Neural progenitor cell (in vitro differentiated cells): ENCODE data around the gene RSPO4. TPM values are rescaled to one million over a fixed set of nuclear protein-coding genes. Genes with fewer than 3 reads are reported as not detected.

Experiments used
- DNase-seq: peaks from one replicate; pipeline ENCODE4 v3.0.0-alpha.2; 2016; ENCODE audit warnings: low spot score
- H2AFZ ChIP-seq: fragments of 200-600 bp; sonication (generic); replicated peaks from 2 replicates; pipeline ENCODE4 v1.6.1; 2016; ENCODE audit warnings: antibody characterized with exemption
- H3F3A ChIP-seq: fragments of 200-600 bp; sonication (generic); 2 replicates; pipeline ENCODE4 v1.6.1; 2016; ENCODE audit warnings: antibody characterized with exemption, low read depth
- H3K27ac ChIP-seq: fragments of 200-600 bp; sonication (generic); 2 replicates; pipeline ENCODE4 v1.5.1; 2016; ENCODE audit warnings: mild to moderate bottlenecking
- H3K27me3 ChIP-seq: fragments of 200-600 bp; sonication (generic); 2 replicates; pipeline ENCODE4 v1.6.1; 2016; ENCODE audit warnings: mild to moderate bottlenecking, moderate library complexity
- H3K36me3 ChIP-seq: fragments of 200-600 bp; sonication (generic); 2 replicates; pipeline ENCODE4 v1.5.1; 2016
- H3K4me1 ChIP-seq: fragments of 200-600 bp; sonication (generic); 2 replicates; pipeline ENCODE4 v1.6.1; 2016; ENCODE audit warnings: mixed run types
- H3K4me2 ChIP-seq: fragments of 200-600 bp; sonication (generic); 2 replicates; pipeline ENCODE4 v1.6.1; 2016
- H3K4me3 ChIP-seq: fragments of 200-600 bp; sonication (generic); 2 replicates; pipeline ENCODE4 v1.5.1; 2016
- H3K79me2 ChIP-seq: fragments of 200-600 bp; sonication (generic); 2 replicates; pipeline ENCODE4 v1.6.1; 2016; ENCODE audit warnings: low read depth
- H3K9ac ChIP-seq: fragments of 200-600 bp; sonication (generic); 2 replicates; pipeline ENCODE4 v1.6.1; 2016
- H3K9me3 ChIP-seq: fragments of 200-600 bp; sonication (generic); 2 replicates; pipeline ENCODE4 v1.5.1; 2016; ENCODE audit warnings: low read depth
- H4K20me1 ChIP-seq: fragments of 200-600 bp; sonication (generic); 2 replicates; pipeline ENCODE4 v1.6.1; 2016; ENCODE audit warnings: low read depth
- H3K27ac Mint-ChIP-seq: 3 replicates; pipeline ENCODE4 v1.8.0; 2021; ENCODE audit warnings: mixed read lengths
- H3K27me3 Mint-ChIP-seq: 2 replicates; pipeline ENCODE4 v1.8.0; 2022; ENCODE audit warnings: low read depth, mild to moderate bottlenecking, inconsistent platforms, moderate library complexity, mixed read lengths; ENCODE audit not compliant: insufficient read depth
- H3K36me3 Mint-ChIP-seq: 3 replicates; pipeline ENCODE4 v1.8.0; 2021; ENCODE audit warnings: mixed read lengths
- H3K4me1 Mint-ChIP-seq: 3 replicates; pipeline ENCODE4 v1.8.0; 2021; ENCODE audit warnings: mixed read lengths
- H3K4me3 Mint-ChIP-seq: 3 replicates; pipeline ENCODE4 v1.8.0; 2021; ENCODE audit warnings: mild to moderate bottlenecking, moderate library complexity, mixed read lengths
- H3K9me3 Mint-ChIP-seq: 3 replicates; pipeline ENCODE4 v1.8.0; 2020; ENCODE audit warnings: mixed read lengths
- CTCF ChIP-seq: fragments of 200-600 bp; sonication (generic); IDR thresholded peaks from 2 replicates; pipeline ENCODE4 v1.5.1; 2017; ENCODE audit warnings: antibody characterized with exemption, mild to moderate bottlenecking
- EZH2 ChIP-seq: fragments of 200-600 bp; sonication (generic); IDR thresholded peaks from 2 replicates; pipeline ENCODE4 v1.6.1; 2017; ENCODE audit warnings: antibody characterized with exemption, mild to moderate bottlenecking, moderate library complexity
- EZH2phosphoT487 ChIP-seq: fragments of 200-600 bp; sonication (generic); IDR thresholded peaks from 2 replicates; pipeline ENCODE4 v1.6.1; 2017; ENCODE audit warnings: antibody characterized with exemption
- total RNA-seq: library from RNA; depleted of rRNA; stranded (reverse); fragments of >200 nt; gene quantifications from 2 replicates; pipeline ENCODE4 v1.2.3, GENCODE V29; 2015; ENCODE audit warnings: low replicate concordance

Gene RSPO4
- total RNA-seq, 1 donor from 2014 or later, result 0.26 TPM

- DNase-seq, result no peak
- no peaks in the 10 kb centered on the region for H3K9me3 Mint-ChIP-seq
Observed at GRCh38 chr20:914727-915498, 87.2 kb downstream of the RSPO4 start.

GRCh38 chr20:913306-913849 is 88.7 kb downstream of the RSPO4 start:
- H3K4me3 Mint-ChIP-seq, result no peak overlapping the region
- H3K36me3 Mint-ChIP-seq, result no peaks in the 10 kb centered on the region
- Histone ChIP-seq H4K20me1 (no peaks in the 10 kb centered on the region), H3K4me1 (peaks cover 14% of the 10 kb centered on the region), H3K9me3 (no peaks in the 10 kb centered on the region), H3K27me3 (no peaks in the 10 kb centered on the region), H3K9ac (no peak overlapping the region), H3K4me3 (no peak overlapping the region), H3K27ac (no peak overlapping the region), H3K4me2 (no peak overlapping the region), H3F3A (no peaks in the 10 kb centered on the region), H2AFZ (no peak overlapping the region), H3K36me3 (no peaks in the 10 kb centered on the region), H3K79me2 (no peaks in the 10 kb centered on the region)
- peaks cover 8% of the 10 kb centered on the region for H3K4me1 Mint-ChIP-seq
- H3K27ac Mint-ChIP-seq, result peak overlapping the region; percentile 36
- DNase-seq, result no peak
- no peaks in the 10 kb centered on the region for H3K9me3 Mint-ChIP-seq
- no peak for TF ChIP-seq EZH2
- TF ChIP-seq EZH2phosphoT487, result no peak
- no peak for TF ChIP-seq CTCF
- peaks cover 3% of the 10 kb centered on the region for H3K27me3 Mint-ChIP-seq

More at GRCh38 chr20:914727-915498, 87.2 kb downstream of the RSPO4 start:
- peaks cover 8% of the 10 kb centered on the region for H3K4me1 Mint-ChIP-seq
- Histone ChIP-seq H3K4me1 (peaks cover 14% of the 10 kb centered on the region), H3K36me3 (no peaks in the 10 kb centered on the region), H3K79me2 (no peaks in the 10 kb centered on the region), H3K9ac (no peak overlapping the region), H2AFZ (no peak overlapping the region), H3K27ac (no peak overlapping the region), H3K9me3 (no peaks in the 10 kb centered on the region), H4K20me1 (no peaks in the 10 kb centered on the region), H3F3A (no peaks in the 10 kb centered on the region), H3K27me3 (no peaks in the 10 kb centered on the region), H3K4me2 (no peak overlapping the region), H3K4me3 (no peak overlapping the region)
- H3K27ac Mint-ChIP-seq, result peak overlapping the region; percentile 58
- TF ChIP-seq CTCF, result no peak
- no peak for TF ChIP-seq EZH2
- no peak for TF ChIP-seq EZH2phosphoT487
- no peaks in the 10 kb centered on the region for H3K36me3 Mint-ChIP-seq
- H3K27me3 Mint-ChIP-seq, result peaks cover 2% of the 10 kb centered on the region
- H3K4me3 Mint-ChIP-seq, result no peak overlapping the region

- H3K27me3 Mint-ChIP-seq, result peaks cover 3% of the 10 kb centered on the region
- Histone ChIP-seq H3F3A (no peaks in the 10 kb centered on the region), H3K27me3 (no peaks in the 10 kb centered on the region), H2AFZ (no peak overlapping the region), H3K9ac (no peak overlapping the region), H3K4me3 (no peak overlapping the region), H3K36me3 (no peaks in the 10 kb centered on the region), H4K20me1 (no peaks in the 10 kb centered on the region), H3K9me3 (no peaks in the 10 kb centered on the region), H3K27ac (no peak overlapping the region), H3K4me2 (no peak overlapping the region), H3K79me2 (no peaks in the 10 kb centered on the region), H3K4me1 (peaks cover 14% of the 10 kb centered on the region)
- H3K4me1 Mint-ChIP-seq, result peaks cover 8% of the 10 kb centered on the region
- no peaks in the 10 kb centered on the region for H3K36me3 Mint-ChIP-seq
- H3K27ac Mint-ChIP-seq, result no peak overlapping the region
- H3K4me3 Mint-ChIP-seq, result no peak overlapping the region
- TF ChIP-seq EZH2, result no peak
- TF ChIP-seq EZH2phosphoT487, result no peak
- TF ChIP-seq CTCF, result no peak
- no peaks in the 10 kb centered on the region for H3K9me3 Mint-ChIP-seq
- DNase-seq, result no peak
Observed at GRCh38 chr20:911882-912600, 90.1 kb downstream of the RSPO4 start.
